Esophagus squamous epithelium (tissue), 4 donors: ENCODE results near the gene GAS7.

Experiments used
- CTCF ChIP-seq, 6 experiments: fragments of 450-650 bp in 4 of 6; fragments of 200-600 bp in 2 of 6; sonication (generic) in 2 of 6; IDR thresholded peaks; one replicate each; pipeline ENCODE4 v1.5.1; 2016 to 2019; ENCODE audit warnings: antibody characterized with exemption in 6 of 6, mild to moderate bottlenecking in 4 of 6, moderate library complexity in 4 of 6
- POLR2A ChIP-seq, 4 donors: fragments of 450-650 bp; IDR thresholded peaks; one replicate each; pipeline ENCODE4 v1.6.1; 2017; ENCODE audit warnings: antibody characterized with exemption in 4 of 4, mild to moderate bottlenecking in 4 of 4, moderate library complexity in 3 of 4

GRCh38 chr17:9906616-9907015, 291.8 kb downstream of the GAS7 start:
- no peak for TF ChIP-seq CTCF (IDR thresholded peaks at IDR 0.05)
- no peak for TF ChIP-seq POLR2A (IDR thresholded peaks at IDR 0.05)
